ENCODE measurements around the gene RBP4.
"Not testable (repeated sequence)": the region's sequence is repeated elsewhere in the genome, so short reads cannot be mapped to it uniquely, and the experiment has no call there.

- TF ChIP-seq POLR2A (IDR thresholded peaks at IDR 0.05; ENCODE audit: low read length); GATA1 (IDR thresholded peaks at IDR 0.05; ENCODE audit: low read depth, low read length): not testable (repeated sequence)
These were observed 54.0 kb downstream of the RBP4 start for GRCh38 chr10:93546995-93547394.
